ENCODE data around the gene TRIM3. TPM values are rescaled to one million over a fixed set of nuclear protein-coding genes. Genes with fewer than 3 reads are reported as not detected.

Gene TRIM3
- total RNA-seq, 2 donors from 2014 or later, result 40.3 to 40.4 TPM

DNA sequence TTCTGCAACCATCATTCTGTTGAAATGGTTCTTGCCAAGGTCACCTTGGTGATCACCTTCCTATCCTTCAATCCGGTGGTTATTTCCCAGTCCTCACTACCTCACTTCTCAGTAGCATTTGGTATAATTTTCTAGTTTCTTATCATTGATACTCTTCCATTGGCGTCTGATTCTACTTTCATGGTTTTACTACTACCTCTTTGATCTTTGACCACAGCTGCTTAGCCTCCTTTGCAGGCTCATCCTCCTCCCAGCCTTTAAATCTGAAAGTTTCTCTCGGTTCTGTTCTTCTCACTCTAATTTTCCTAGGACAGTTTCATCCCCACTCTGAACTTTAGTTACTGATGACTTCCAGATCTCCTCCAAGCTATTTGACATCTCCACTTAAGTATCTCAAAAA, 12.5 kb upstream of the TRIM3 start:
- H3K27ac ChIP-seq, result no peak overlapping the region
- no peaks in the 10 kb centered on the region for H3K27me3 ChIP-seq (replicated peaks; ENCODE audit: insufficient read depth)
- TF ChIP-seq, protein P1, sequence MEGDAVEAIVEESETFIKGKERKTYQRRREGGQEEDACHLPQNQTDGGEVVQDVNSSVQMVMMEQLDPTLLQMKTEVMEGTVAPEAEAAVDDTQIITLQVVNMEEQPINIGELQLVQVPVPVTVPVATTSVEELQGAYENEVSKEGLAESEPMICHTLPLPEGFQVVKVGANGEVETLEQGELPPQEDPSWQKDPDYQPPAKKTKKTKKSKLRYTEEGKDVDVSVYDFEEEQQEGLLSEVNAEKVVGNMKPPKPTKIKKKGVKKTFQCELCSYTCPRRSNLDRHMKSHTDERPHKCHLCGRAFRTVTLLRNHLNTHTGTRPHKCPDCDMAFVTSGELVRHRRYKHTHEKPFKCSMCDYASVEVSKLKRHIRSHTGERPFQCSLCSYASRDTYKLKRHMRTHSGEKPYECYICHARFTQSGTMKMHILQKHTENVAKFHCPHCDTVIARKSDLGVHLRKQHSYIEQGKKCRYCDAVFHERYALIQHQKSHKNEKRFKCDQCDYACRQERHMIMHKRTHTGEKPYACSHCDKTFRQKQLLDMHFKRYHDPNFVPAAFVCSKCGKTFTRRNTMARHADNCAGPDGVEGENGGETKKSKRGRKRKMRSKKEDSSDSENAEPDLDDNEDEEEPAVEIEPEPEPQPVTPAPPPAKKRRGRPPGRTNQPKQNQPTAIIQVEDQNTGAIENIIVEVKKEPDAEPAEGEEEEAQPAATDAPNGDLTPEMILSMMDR (IDR thresholded peaks at IDR 0.05), result no peak
- no peaks in the 10 kb centered on the region for H3K9me3 ChIP-seq
- H3K4me1 ChIP-seq (ENCODE audit: control insufficient read depth in 1 of 2, low read depth in 2 of 2), result peaks cover 9 to 11% of the 10 kb centered on the region in 2 donors
- H3K4me3 ChIP-seq, result no peak overlapping the region
- DNase-seq (ENCODE audit: low spot score) (no peak), ATAC-seq (ENCODE audit: insufficient number of reproducible peaks, low FRiP score, low read depth) (no peak)
- no peaks in the 10 kb centered on the region for H3K36me3 ChIP-seq

DNA sequence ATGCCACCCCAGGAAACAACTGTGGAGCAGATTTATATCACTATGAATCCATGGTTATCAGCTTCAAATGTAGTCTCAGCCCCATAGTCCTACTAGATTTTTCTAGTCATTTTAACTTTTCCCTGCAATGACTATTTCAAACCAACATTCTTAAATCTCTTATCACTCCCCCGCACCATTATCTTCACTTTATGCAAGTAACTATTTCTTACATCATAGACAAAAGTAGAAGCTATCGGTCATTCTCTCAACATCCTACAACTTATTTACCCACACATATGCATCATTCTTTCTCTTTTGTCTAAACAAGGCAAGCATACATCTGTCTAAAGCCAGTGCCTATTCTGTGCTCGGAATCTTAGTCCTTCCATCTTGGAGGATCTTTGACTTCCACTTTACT, 11.9 kb upstream of the TRIM3 start:
- no peak for DNase-seq (ENCODE audit: low spot score)
- TF ChIP-seq, protein P1 (IDR thresholded peaks at IDR 0.05), result no peak
- ATAC-seq (ENCODE audit: insufficient number of reproducible peaks, low FRiP score, low read depth), result no peak
- Histone ChIP-seq H3K27ac (no peak overlapping the region), H3K4me3 (no peak overlapping the region), H3K36me3 (no peaks in the 10 kb centered on the region), H3K27me3 (replicated peaks; ENCODE audit: insufficient read depth) (no peaks in the 10 kb centered on the region), H3K4me1 (ENCODE audit: control insufficient read depth in 1 of 2, low read depth in 2 of 2) (peaks cover 10 to 13% of the 10 kb centered on the region in 2 donors), H3K9me3 (no peaks in the 10 kb centered on the region)

DNA sequence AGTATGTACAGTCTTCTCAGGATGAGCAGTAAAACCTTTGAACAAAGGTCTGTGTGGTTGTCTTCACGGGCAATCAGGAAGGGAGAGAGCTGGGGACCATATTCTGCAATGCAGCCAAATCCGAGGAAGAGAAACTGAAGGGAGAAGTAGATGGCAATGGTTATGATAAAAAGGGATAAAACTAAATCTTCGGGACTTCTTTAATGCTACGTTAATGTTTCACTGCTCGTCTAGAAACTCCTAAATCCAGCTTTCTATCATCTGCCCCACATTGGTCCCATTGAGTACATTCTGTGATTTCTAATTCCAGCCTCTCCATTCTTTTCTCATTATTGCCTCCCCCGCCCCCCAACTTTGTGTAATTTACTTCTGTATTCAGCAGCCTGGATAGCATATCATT, 9.3 kb upstream of the TRIM3 start:
- peaks cover 16 to 27% of the 10 kb centered on the region in 2 donors for H3K4me1 ChIP-seq (ENCODE audit: control insufficient read depth in 1 of 2, low read depth in 2 of 2)
- no peak overlapping the region for H3K27ac ChIP-seq
- H3K4me3 ChIP-seq, result no peak overlapping the region
- no peaks in the 10 kb centered on the region for H3K9me3 ChIP-seq
- H3K27me3 ChIP-seq (replicated peaks; ENCODE audit: insufficient read depth), result no peaks in the 10 kb centered on the region
- ATAC-seq (ENCODE audit: insufficient number of reproducible peaks, low FRiP score, low read depth) (no peak), DNase-seq (ENCODE audit: low spot score) (no peak)
- peaks cover 8% of the 10 kb centered on the region for H3K36me3 ChIP-seq
- TF ChIP-seq, protein P1 (IDR thresholded peaks at IDR 0.05), result no peak

DNA sequence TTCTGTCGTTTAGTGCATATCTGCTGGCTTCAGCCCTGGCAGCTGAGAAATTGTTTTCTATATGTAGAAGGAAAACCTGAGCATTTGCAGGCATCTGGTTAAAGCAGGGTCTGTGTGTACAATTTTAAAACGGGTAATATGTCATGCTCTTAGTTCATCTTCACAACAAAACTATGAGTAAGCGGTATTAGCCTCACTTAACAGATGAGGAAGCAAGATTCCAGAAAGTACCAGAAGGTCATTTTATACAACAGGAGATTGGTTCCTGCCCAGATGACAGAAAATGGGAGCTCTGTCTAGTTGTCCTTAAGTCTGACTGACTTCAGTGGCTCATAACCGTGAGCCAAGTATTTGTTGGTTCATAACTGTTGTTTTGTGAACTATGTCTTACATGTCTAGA, 8.7 kb upstream of the TRIM3 start:
- H3K4me1 ChIP-seq (ENCODE audit: control insufficient read depth in 1 of 2, low read depth in 2 of 2), result peaks cover 16 to 27% of the 10 kb centered on the region in 2 donors
- ATAC-seq (ENCODE audit: insufficient number of reproducible peaks, low FRiP score, low read depth) (no peak), DNase-seq (ENCODE audit: low spot score) (no peak)
- H3K36me3 ChIP-seq, result peaks cover 12% of the 10 kb centered on the region
- peak overlapping the region; percentile 95 for H3K4me3 ChIP-seq
- TF ChIP-seq, protein P1 (IDR thresholded peaks at IDR 0.05), result no peak
- H3K27me3 ChIP-seq (replicated peaks; ENCODE audit: insufficient read depth), result no peaks in the 10 kb centered on the region
- H3K27ac ChIP-seq, result peak overlapping the region; percentile 83 to 91
- no peaks in the 10 kb centered on the region for H3K9me3 ChIP-seq

DNA sequence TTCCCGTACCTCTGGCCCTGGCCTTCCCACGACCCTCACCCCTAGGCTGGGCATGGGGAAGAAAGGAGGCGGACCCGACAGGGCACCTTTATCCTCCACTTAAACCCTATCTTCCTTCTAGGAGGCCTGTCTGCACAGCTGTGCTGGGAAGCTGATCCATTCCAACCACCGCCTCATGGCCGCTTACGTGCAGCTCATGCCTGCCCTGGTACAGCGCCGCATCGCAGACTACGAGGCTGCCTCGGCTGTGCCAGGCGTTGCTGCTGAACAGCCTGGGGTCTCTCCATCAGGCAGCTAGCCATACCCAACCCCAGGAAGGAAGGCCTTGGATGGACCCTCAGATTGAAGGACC, 8.2 kb upstream of the TRIM3 start:
- H3K4me1 ChIP-seq (ENCODE audit: control insufficient read depth in 1 of 2, low read depth in 2 of 2), result peaks cover 16 to 27% of the 10 kb centered on the region in 2 donors
- no peak for ATAC-seq (ENCODE audit: insufficient number of reproducible peaks, low FRiP score, low read depth)
- peak overlapping the region; percentile 83 to 91 for H3K27ac ChIP-seq
- TF ChIP-seq, protein P1 (IDR thresholded peaks at IDR 0.05), result no peak
- DNase-seq (ENCODE audit: low spot score), result no peak
- peaks cover 17% of the 10 kb centered on the region for H3K36me3 ChIP-seq
- H3K27me3 ChIP-seq (replicated peaks; ENCODE audit: insufficient read depth), result no peaks in the 10 kb centered on the region
- peak overlapping the region; percentile 95 for H3K4me3 ChIP-seq
- H3K9me3 ChIP-seq, result no peaks in the 10 kb centered on the region
